Progenitor cell of endocrine pancreas (in vitro differentiated cells): ENCODE results near the gene DNAAF2. TPM values are rescaled to one million over a fixed set of nuclear protein-coding genes. Genes with fewer than 3 reads are reported as not detected.
"Not testable (repeated sequence)": the region's sequence is repeated elsewhere in the genome, so short reads cannot be mapped to it uniquely, and the experiment has no call there.

Source experiments
- DNase-seq: peaks from one replicate; pipeline ENCODE4 v3.0.0; 2021; ENCODE audit warnings: low spot score; ENCODE audit not compliant: unreplicated experiment
- H3K27ac Mint-ChIP-seq: 2 replicates; pipeline ENCODE4 v1.8.0; 2021; ENCODE audit warnings: mild to moderate bottlenecking, moderate library complexity, mixed read lengths
- H3K27me3 Mint-ChIP-seq: 2 replicates; pipeline ENCODE4 v1.8.0; 2021; ENCODE audit warnings: mixed read lengths
- H3K36me3 Mint-ChIP-seq: 2 replicates; pipeline ENCODE4 v1.8.0; 2022; ENCODE audit warnings: mixed read lengths; ENCODE audit not compliant: insufficient read depth
- H3K4me1 Mint-ChIP-seq: 2 replicates; pipeline ENCODE4 v1.8.0; 2021; ENCODE audit warnings: low read depth, mixed read lengths
- H3K4me3 Mint-ChIP-seq: 2 replicates; pipeline ENCODE4 v1.8.0; 2021; ENCODE audit warnings: low read depth, mild to moderate bottlenecking, moderate library complexity, mixed read lengths
- H3K9me3 Mint-ChIP-seq: 2 replicates; pipeline ENCODE4 v1.8.0; 2021; ENCODE audit warnings: low read depth, mixed read lengths
- total RNA-seq: library from RNA; stranded (reverse); gene quantifications from 2 replicates; pipeline ENCODE4 v1.2.1, GENCODE V29; 2021
- TF ChIP-seq, protein P1 (sequence below): fragments of 200-600 bp; sonication (generic); IDR thresholded peaks from one replicate; pipeline ENCODE4 v1.5.0; 2021; ENCODE audit warnings: antibody characterized with exemption, mild to moderate bottlenecking; ENCODE audit not compliant: unreplicated experiment

DNAAF2 gene
- total RNA-seq, 1 donor from 2014 or later, result 20.5 TPM

DNA sequence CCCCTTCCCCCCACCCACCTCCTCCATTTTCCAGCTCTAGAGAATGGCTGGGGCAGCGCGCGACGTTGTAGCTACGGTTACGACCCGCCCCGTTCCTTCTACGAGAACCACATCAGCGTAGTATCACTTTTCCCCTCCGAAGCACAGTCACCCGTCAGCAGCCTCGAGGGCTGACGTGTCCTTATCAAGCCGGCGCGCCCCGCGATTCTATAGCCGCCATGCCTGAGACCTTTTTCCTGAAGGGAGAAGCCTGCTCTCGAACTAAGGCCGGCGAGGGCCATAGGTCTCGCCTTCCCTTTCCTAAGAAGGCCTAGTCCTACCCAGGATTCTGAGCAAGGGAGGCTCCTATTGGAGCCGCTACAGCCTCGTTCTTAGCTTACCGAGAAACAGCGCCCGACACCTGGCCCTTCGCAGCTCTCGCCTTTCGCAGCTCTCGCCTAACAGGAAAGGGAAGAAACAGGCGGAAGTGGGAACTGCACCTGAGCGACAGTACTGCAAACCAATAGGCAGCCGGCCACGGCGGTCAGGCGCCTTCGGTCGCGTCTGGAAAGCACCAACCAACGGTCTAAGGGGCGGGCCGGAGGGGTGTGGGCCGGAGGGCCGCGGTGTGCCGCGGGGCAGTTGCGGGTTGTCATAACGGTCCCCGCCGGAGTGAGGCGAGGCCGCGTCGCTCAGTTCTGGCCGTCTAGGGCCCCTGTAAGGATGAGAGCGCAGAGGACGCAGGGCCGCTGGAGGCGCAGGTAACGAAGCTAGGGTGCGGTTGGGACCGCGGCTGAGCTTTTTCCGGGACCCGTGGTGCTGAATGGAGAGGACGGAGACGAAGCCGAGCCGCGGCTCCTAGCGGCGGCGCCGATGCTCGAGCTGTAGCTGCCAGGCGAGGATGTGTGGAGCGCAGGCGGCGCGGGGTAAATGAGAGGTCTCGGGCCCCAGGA is 14.6 kb downstream of the DNAAF2 start, which contains the start of the genes MGAT2 and RPL36AL:
Gene MGAT2, plus strand, starts transcription at position 618 of the 932 bp plus-strand sequence. CDS start 470 bp downstream, outside the sequence.
Gene RPL36AL, minus strand, starts transcription at position 445 of the 932 bp plus-strand sequence. CDS start 1,522 bp downstream, outside the sequence.
- peaks cover 22% of the 10 kb centered on the region for H3K4me1 Mint-ChIP-seq
- no peaks in the 10 kb centered on the region for H3K27me3 Mint-ChIP-seq
- H3K9me3 Mint-ChIP-seq, result no peaks in the 10 kb centered on the region
- TF ChIP-seq, protein P1, sequence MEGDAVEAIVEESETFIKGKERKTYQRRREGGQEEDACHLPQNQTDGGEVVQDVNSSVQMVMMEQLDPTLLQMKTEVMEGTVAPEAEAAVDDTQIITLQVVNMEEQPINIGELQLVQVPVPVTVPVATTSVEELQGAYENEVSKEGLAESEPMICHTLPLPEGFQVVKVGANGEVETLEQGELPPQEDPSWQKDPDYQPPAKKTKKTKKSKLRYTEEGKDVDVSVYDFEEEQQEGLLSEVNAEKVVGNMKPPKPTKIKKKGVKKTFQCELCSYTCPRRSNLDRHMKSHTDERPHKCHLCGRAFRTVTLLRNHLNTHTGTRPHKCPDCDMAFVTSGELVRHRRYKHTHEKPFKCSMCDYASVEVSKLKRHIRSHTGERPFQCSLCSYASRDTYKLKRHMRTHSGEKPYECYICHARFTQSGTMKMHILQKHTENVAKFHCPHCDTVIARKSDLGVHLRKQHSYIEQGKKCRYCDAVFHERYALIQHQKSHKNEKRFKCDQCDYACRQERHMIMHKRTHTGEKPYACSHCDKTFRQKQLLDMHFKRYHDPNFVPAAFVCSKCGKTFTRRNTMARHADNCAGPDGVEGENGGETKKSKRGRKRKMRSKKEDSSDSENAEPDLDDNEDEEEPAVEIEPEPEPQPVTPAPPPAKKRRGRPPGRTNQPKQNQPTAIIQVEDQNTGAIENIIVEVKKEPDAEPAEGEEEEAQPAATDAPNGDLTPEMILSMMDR, result peak; percentile 41
- H3K27ac Mint-ChIP-seq, result peak within 1 kb of the TSS; percentile 99
- DNase-seq, result peak; percentile 96
- peaks cover 12% of the 10 kb centered on the region for H3K36me3 Mint-ChIP-seq
- H3K4me3 Mint-ChIP-seq, result peak within 1 kb of the TSS; percentile 95

- H3K36me3 Mint-ChIP-seq, result peaks cover 11% of the 10 kb centered on the region
- peaks cover 22% of the 10 kb centered on the region for H3K4me1 Mint-ChIP-seq
- H3K27me3 Mint-ChIP-seq, result no peaks in the 10 kb centered on the region
- TF ChIP-seq, protein P1, result no peak
- peak overlapping the region; percentile 99 for H3K27ac Mint-ChIP-seq
- H3K9me3 Mint-ChIP-seq, result no peaks in the 10 kb centered on the region
- peak overlapping the region; percentile 95 for H3K4me3 Mint-ChIP-seq
- DNase-seq, result no peak
Measured at GRCh38 chr14:49619730-49620129, 15.3 kb downstream of the DNAAF2 start.

DNA sequence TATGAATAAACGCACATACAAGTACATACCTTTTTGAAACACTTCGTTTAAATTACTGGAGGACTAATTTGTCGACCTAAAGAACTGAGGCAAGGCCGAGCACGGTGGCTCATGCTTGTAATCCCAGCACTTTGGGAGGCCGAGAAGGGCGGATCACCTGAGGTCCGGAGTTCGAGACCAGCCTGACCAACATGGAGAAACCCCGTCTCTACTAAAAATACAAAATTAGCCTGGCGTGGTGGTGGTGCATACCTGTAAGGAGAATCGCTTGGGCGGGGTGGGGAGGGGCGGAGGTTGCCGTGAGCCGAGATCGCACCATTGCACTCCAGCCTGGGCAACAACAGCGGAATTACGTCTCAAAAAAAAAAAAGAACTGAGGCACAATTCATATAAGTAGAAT is 15.8 kb downstream of the DNAAF2 start:
- Mint-ChIP-seq H3K4me1 (peaks cover 22% of the 10 kb centered on the region), H3K36me3 (peaks cover 12% of the 10 kb centered on the region), H3K4me3 (peak overlapping the region; percentile 95), H3K27ac (peak overlapping the region; percentile 99)
- H3K27me3 Mint-ChIP-seq, H3K9me3 Mint-ChIP-seq, DNase-seq: not testable (repeated sequence)

GRCh38 chr14:49617852-49618519 is 17.1 kb downstream of the DNAAF2 start:
- Mint-ChIP-seq H3K4me1 (peaks cover 22% of the 10 kb centered on the region), H3K27me3 (no peaks in the 10 kb centered on the region), H3K9me3 (no peaks in the 10 kb centered on the region), H3K27ac (peak overlapping the region; percentile 82), H3K4me3 (peak overlapping the region; percentile 11), H3K36me3 (peaks cover 14% of the 10 kb centered on the region)
- DNase-seq, result no peak
- TF ChIP-seq, protein P1, result no peak

GRCh38 chr14:49615776-49616175 is 19.3 kb downstream of the DNAAF2 start:
- Mint-ChIP-seq H3K27me3 (no peaks in the 10 kb centered on the region), H3K36me3 (peaks cover 15% of the 10 kb centered on the region), H3K4me3 (no peak overlapping the region), H3K27ac (peak overlapping the region; percentile 79), H3K4me1 (peaks cover 9% of the 10 kb centered on the region), H3K9me3 (no peaks in the 10 kb centered on the region)
- DNase-seq, result no peak
- TF ChIP-seq, protein P1, result no peak
